ENCODE data around the gene NDUFB10.
A peak's percentile ranks its signal among the peaks of the same experiment; 100 is the strongest.

NDUFB10 gene

DNA sequence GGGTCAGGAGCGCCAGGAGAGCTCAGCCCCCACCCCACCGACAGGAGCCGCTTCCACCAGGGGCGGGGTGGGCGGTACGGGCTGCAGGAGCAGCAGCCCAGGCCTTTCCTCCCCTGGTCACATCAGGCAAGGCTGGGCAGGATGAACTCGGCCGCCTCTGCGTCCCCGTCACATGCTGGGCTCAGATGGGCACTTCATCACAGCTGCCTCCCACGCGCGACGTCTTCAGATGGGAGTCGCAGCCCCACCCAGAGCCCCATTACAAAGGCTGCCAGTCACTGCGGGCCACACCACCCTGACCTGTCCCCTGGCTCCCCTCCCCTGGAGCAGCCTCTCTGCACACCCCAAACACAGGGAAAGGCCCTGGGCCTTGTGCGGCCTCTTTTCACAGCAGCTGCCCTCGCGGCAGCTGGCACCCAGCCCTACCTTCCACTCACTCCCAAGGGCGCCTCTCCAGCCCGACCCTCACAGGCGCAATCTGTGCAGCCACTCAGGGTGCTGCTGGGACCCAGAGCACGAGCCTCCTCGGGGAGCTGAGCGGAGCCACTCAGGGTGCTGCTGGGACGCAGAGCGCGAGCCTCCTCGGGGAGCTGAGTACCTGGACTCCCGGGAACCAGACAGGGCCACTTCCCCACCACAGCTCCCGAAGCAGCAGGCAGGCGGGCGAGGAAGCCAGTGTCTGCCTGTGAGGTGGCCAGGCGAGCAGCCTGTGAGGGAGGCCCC, 45.6 kb downstream of the NDUFB10 start:
- no peak for DNase-seq

DNA sequence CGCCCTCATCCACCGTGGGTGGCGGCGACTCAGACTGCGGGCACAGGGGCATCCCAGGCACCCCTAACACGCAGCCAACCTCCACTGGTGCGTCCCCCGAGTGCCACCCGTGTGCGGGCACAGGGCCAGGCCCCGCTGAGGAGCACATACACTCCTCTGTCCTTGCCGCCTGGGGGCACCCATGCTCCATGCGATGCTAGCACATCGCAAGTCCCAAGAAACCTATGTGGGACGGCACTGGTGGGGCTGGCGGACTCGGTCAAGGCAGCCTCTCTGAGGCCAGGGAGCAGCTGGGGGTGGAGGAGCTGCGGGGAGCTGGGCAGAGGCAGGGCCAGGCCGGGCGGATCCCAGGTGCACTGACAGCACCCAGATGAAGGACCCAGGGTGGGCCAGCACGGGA, 46.3 kb downstream of the NDUFB10 start:
- DNase-seq = no peak

DNA sequence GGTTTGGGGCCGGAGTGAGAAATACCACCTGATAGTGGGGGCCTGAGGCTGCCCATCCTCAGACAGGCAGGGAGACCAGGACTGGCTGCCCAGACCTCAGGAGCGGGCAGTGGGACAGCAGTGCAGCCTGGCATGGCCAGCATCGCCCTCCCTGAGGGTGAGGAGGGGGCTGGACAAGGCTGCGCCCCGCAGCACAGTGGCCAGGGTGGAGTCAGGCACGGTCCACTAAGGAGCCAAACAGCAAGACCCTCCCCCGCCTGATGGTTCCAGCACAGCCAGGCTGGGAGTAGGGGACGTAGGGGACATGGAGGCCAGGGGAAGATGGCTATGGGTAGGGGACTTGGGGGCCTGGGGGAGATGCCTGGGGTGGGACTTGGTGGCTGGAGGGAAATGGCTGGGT, 47.0 kb downstream of the NDUFB10 start:
- DNase-seq = no peak

DNA sequence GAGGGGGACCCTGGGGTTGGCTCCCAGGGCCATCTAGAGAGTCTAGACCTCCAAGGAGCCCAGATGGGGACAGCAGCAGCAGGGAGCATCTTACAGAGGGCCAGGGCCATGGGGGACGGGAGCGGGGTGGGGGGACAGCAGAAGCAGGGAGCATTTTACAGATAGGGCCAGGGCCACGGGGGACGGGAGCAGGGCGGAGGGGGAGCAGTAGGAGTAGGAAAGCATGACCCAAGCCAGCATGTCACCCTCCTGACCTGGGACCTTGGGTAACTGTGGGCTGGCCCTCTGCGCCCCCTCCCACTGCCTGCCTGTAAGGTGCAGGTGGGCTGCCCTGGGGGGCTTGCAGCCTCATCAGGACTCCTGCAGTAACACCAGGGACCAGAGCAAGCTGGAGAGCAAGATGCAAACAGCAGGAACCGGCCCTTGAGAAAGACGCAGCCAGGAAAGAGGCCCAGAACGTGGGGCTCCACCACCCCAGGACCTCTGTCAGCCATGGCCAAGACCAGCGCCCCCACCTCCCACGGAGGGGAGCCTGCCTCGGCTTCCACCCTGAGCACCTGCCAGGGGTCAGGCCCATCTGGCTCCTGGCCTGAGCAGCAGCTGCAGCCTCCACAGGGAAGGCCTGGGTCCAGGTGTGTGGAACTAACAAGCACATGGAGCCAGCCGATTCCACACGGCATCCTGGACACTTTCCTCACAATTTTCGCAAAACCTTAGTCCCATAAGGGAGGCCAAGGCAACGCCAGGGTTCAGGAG, 47.9 kb downstream of the NDUFB10 start:
- no peak for DNase-seq

DNA sequence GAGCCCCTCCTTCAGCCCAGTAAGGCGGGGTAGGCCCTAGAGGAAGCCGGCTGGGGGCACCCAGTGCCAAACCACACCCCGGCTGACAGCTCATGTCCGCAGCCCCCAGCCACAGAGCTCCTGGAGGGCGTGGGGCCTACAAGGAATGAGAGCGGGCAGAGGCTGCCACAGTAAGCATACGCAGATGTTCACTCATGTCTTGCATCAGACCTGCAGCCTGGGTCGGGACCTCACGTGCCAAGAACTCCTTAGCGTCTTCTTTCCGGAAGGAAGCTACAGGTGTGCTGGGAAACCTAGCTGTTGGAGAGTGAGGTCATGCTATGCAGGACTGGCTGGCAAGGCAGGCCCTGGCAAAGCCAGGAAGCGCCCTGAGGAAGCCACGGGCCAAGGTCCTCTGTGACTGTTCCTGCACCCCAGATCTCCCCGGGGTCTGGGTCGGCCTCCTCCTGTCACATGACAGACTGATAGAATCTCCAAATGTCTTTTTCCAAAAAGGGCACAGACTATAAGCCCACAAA, 48.7 kb downstream of the NDUFB10 start:
- DNase-seq = peak; percentile 97

DNA sequence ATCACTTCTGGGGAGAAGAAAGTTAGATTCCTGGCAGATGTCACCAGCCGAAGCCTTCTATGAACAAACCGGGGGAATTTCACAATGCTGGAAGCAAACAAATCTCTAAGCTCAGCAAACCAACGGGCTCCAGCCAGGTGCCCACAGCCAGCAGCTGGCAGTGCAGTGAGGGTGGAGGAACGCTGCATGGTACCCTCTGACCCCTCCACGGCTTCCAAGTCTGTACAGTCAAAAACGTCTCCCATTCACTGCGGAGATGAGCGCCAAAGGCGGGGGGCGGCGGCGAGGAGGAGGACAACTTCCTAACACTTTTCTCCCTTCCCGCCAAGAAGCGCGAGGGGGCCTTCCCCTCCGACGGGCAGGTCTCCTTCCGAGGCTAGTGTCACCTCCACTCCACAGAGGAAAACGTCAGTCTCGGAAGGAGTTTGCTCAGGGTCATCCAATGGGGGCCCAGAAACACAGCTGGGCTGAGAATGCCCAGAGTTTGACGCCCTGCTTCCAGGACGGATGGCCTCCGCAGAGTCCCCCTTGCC, 49.4 kb downstream of the NDUFB10 start:
- no peak for DNase-seq

DNA sequence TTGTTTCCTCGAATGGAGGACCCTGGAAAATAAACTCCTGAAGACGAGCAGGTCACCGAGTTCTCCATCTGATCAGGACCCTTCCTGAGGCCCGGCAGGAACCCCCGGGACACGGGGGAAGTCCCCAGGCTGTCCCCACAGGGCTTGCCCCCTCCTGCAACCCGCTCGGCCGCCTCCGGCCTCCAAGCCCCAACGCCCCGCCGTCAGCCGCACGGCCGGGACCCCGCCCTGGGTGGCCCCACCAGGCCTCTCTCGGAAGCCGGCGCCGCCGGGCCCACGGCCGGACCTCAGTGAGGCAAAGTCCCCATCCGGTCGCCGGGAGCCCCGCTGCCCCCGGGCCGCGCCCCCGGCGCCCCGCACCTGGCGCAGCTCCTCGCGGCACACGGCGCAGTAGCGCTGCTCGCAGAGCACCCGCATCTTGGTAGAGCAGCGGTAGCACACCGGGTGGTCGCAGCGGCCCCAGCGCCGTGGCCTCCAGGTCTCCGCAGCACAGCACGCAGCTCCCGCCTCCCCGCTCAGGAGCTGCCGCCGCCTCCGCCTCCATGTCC, 49.9 kb downstream of the NDUFB10 start:
- no peak for DNase-seq

DNA sequence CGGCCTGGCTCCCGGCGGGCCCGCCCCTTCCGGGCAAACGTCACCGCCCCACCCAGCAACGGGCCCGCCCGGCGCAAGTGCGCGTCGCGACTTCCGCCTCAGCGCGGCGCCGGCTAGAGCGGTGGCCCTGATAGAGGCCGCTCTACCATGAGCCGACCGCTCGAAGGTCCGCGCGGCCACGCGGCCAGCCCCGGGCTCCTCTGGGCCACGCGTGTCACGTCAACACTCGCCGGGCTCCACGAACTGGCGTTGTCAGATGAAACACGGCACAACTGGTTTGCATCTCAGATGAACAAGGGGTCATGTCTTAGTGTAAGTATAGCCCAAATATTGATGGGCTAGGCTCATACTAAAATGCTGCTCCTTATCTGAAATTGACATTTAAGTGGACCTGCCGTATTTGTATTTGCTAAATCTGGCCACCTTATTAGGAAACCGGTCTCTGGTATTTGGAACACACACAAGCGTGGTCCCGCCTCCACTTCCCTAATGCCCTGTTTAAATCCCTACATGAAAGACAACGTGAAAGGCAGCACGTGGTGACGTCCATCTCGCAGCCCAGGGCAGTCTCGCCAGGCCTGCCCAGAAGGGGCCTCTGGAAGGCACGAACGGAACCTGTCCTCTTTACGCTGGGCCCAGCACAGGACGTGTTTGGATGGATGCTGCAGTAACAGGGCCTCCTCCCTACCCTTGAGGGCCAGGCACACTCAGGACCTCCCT, 50.6 kb downstream of the NDUFB10 start, which contains the start of gene ZNF598:
Gene ZNF598 (minus strand): TSS at position 31 of the 720 bp plus-strand sequence.
- peak; percentile 82 for DNase-seq
